HS-27A (cell line): ENCODE results near the gene AREG.
"Not testable (repeated sequence)": the region's sequence is repeated elsewhere in the genome, so short reads cannot be mapped to it uniquely, and the experiment has no call there.

ENCODE experiments used
- DNase-seq: peaks from one replicate; pipeline ENCODE4 v3.0.0-alpha.2; 2012; ENCODE audit warnings: low read depth, missing footprints

AREG gene, protein sequence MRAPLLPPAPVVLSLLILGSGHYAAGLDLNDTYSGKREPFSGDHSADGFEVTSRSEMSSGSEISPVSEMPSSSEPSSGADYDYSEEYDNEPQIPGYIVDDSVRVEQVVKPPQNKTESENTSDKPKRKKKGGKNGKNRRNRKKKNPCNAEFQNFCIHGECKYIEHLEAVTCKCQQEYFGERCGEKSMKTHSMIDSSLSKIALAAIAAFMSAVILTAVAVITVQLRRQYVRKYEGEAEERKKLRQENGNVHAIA

DNA sequence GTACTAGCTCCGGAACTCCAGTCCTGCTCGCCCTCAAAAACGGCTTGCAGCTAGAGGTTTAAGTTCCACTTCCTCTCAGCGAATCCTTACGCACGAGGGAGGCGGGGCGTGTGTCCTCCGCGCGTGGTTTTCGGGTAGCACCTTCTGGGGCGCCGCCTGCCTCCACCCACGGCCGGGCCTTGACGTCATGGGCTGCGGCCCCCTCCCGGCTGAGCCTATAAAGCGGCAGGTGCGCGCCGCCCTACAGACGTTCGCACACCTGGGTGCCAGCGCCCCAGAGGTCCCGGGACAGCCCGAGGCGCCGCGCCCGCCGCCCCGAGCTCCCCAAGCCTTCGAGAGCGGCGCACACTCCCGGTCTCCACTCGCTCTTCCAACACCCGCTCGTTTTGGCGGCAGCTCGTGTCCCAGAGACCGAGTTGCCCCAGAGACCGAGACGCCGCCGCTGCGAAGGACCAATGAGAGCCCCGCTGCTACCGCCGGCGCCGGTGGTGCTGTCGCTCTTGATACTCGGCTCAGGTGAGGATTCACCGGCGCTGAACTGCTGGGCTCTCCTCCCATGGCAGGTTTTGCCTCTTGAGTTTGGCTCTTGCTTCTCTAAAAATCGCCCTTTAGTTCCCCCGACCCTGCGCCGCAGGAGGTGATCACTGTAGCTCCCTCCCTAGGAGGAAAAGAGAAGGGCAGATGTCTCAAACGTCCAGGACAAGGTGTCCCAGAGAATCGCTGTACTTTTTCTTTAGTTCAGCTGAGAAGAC is at the start of gene AREG:
Gene AREG, plus strand, starts transcription at position 246 of the 752 bp plus-strand sequence. Its CDS starts 210 bp downstream, at position 456.
- DNase-seq: no peak

DNA sequence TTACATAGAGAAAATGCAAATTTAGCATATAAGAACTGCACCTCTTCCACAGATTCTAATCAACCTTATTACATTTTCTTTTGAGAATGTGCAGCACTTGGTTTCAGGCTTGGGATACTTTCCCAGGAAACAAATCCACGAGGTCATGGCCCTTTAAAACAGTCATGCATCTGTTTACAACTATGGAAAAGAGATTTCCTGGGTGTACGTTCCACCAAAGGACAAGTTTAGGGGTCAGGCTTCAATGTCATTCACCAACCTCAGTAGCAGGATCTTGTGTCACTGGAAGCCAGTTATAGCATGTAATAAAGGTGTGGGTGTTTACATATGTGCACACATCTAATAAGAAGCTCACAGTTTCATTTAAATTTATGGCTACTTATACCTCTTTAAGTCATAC is 49.3 kb upstream of the AREG start:
- DNase-seq: no peak

DNA sequence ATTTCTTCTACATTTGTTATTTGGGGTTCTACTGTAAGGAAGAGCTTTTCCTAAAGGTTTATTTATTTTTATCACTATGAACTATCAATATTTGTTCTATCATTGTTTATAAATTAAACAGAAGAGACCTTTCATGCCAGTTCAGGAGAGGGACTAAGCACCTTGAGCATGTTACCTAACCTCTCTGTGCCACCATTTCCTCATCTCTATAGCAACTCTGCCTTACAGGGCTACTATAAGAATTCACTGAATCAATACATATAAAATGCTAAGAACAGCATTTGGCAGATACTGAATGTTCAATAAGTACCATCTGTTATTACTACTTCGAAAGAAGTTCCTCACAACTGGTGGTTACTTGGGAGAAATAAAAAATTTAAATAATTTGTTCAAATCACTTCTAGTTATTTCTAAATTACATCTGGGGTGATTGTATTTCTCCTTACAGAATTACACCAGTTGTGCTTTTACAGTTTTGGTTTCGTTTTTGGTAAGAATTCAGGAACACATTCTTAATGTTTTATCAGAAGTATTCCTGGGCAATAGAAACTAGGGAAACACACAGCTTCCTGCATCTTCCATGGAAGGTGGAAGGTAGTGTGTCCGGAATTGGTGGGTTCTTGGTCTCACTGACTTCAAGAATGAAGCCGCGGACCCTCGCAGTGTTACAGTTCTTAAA is 47.0 kb upstream of the AREG start:
- no peak for DNase-seq

DNA sequence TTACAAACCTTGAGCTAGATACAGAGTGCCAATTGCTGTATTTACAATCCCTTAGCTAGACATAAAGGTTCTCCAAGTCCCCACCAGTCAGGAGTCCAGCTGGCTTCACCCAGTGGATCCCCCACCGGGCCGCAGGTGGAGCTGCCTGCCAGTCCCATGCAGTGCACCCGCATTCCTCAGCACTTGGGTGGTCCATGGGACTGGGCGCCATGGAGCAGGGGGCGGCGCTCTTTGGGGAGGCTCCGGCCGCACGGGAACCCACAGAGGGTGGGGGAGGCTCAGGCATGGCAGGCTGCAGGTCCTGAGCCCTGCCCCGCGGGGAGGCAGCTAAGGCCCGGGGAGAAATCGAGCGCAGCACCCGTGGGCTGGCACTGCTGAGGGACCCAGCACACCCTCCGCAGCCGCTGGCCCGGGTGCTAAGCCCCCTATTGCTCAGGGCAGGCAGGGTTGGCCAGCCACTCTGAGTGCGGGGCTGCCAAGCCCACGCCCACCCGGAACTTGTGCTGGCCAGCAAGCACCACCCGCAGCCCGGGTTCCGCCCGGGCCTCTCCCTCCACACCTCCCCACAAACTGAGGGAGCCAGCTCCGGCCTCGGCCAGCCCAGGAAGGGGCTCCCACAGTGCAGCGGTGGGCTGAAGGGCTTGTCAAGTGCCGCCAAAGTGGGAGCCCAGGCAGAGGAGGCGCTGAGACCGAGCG is 45.9 kb upstream of the AREG start:
- DNase-seq: not testable (repeated sequence)

DNA sequence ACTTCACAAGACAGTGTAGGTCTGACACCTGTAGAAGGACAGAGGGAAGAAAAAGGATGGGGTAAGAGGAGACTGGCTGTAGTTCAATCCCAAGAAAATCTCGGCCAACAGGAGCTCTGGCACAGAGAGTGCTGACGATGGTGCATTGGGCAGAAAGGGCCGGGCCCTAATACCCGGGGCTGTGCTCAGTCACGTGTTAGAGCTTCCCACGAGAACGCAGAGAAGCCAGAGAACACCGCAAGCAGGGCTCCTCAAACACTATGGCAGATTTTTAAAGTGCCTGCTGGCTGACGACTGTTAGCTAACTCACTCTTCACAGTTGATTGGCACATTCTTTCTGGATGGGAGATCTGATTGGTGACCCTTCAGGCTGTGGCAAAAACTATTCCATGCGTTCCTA is 44.5 kb upstream of the AREG start:
- no peak for DNase-seq

DNA sequence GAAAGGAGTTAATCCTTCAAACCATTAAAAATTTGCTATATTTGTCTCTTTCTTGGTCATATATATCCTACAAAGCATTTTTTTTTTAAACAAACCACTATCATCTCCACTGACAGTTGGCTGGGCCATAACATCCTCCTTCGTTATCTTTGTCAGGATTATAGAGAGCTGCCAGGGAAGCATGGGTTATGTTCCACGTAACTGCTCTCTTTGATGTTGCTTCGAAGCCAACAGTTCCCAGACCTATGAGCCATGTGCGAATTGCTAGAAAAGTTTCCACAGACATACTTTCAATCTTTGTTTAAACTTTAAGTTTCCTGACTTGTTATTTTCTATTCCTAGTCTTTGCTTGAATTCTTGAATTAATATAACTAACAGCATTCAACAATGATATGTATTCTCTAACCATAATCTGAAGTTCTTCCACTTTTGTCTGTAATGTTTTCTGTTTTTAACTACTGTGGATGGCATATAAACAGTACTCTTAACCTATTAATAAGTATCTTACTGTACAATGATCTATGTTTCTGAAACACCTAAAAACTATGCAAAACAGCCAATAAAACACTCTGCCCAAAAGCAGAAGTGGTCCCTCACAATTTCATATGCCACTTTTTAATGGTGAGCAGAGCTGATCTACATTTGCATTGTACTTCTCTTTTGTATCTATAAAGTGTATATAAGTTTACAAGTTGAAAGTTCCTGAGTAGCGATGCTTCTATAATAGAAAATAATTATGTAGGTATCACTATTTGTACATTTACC is 42.1 kb upstream of the AREG start:
- no peak for DNase-seq

DNA sequence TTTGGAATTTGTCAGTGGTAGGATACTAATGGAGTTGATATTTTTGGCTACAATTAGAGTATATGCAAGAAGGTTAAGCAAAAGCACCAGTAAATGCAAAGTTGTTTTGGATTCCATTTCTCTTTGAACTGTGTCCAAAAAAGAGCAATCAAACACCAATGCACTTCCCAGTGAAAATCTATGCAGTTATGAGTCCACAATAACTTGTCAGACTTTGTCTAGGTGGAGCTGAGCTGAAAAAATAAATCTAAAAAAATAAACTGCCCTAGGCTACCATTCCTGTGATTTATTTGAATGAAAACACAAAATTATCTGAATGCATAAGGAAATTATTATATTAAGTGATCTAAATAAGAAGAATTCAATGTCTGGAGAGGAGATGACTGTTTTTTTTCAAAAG is 37.0 kb upstream of the AREG start:
- DNase-seq: no peak

DNA sequence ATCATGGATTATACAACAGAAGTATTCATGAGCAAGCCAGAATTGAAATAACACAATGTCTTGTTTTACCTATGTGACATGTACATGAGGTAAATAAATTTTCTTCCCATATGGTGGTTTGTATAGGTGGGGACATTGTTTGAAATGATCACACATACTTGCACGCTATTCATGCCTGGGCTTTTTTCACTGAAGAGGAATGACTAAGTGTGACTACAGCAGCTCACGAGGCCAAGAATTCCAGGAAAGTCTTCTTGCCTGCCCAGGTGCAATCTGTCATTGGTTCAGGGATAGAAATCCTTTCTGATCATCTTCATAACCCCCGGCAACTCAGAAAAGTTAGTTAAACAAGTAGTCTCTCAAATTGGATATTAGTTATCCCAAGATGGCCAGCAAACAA is 36.3 kb upstream of the AREG start:
- DNase-seq: no peak

DNA sequence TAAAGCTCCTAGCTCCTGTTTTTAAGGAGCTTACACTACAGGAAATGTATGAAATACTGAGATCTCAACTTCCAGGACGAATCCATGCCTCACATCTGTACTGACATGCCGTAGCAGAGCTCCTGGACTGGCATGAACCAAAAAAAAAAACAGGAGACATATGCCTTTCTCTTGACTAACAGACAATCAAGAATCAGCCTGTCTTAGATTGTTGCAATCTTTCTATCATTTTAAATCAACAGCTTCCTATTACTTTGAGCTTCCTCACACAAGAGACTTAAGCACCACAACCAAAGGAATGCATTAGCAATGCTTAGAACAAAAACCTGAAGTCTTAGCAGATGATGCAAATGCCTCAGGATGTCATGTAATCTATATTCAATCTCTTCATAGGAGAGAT is 34.7 kb upstream of the AREG start:
- DNase-seq: no peak

DNA sequence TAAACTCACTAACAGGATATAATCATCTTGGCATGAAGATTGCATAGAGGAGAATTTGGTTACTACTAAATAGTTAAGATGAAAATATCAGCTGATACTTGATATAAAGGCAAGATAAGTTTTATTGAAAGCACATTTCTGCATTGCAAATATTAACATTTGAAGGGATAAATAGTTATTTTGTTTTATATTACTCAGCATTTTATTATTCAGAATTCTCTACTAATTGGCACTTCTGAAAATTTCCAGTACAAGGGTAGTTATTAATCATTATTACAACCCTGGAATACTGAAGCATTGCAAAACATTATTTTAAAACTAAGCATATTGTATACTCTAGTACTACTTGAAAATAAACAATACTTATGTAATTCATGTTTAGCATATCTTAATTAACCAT is 32.7 kb upstream of the AREG start:
- DNase-seq: no peak

DNA sequence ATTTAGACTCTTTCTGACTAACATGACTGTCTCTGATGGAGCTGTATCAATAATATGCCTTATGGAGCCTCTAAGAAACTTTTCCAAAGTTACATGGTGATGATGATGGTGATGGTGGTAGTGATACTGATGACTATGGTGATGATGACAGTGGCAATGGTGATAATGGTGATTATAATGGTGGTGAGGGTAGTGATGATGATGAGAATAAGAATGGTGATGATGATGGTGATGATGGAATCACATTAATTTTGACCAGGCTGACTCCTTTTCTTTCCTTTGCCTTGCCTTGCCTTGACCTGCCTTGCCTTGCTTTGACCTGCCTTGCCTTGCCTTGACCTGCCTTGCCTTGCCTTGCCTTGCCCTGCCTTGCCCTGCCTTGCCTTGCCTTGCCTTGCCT is 31.7 kb upstream of the AREG start:
- no peak for DNase-seq

DNA sequence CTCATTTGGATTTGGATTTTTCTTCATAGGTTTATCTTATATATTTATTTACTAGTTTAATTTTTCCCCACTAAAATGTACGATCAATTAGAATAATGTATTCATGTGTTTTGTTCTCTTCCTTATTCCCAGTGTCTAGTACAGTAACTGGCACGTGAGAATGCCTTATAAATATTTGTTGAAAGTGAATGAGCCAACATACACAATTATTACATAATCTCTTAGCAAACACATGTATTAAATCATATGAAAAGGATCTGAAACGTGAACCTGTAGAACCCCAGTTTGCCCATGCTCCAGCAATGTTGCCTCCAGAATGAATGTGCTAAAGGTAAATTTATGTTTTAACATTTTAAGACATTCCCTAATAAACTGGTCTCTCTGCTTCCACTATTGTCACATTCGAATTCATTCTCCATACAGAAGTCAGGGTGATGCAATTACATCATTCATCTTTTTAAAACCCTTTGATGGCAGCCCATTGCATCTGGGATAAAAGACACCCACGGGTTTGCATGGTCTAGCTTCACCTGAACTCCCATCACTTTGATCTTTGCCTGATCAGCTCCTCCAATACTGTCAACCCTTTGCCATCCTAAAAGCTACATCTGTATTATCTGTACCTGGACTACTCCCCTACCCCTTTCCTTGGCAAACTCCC is 30.7 kb upstream of the AREG start:
- no peak for DNase-seq

DNA sequence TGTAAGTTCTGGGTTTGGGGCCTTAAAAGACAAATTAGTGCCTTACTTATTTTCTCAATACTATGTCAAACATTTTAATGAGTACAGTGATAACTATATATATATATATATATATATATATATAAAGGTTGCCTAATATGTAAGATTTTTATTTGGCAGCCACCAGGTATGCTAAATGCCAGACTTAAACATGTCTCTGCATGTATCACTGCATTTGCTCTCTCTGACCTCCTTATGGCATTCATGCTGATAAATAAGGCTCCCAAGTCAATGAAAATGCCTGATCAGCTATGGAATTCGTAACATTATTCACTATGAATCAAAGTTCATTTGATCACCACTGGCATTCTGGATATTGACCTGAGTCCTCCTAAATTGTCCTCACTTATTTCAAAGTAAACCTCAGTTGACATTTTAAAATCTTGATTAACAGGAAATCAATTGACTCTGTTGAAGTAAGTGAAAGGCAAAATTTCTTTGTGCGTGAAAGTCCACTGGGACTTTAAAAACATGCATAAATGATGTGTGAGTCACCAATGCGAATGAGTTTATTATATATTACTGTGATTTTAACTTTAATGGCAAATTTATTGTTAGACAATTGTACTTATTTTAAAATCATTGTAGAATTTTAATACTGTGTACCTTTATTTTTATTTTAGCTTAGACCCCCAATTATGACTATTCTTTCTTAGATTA is 29.2 kb upstream of the AREG start:
- no peak for DNase-seq

DNA sequence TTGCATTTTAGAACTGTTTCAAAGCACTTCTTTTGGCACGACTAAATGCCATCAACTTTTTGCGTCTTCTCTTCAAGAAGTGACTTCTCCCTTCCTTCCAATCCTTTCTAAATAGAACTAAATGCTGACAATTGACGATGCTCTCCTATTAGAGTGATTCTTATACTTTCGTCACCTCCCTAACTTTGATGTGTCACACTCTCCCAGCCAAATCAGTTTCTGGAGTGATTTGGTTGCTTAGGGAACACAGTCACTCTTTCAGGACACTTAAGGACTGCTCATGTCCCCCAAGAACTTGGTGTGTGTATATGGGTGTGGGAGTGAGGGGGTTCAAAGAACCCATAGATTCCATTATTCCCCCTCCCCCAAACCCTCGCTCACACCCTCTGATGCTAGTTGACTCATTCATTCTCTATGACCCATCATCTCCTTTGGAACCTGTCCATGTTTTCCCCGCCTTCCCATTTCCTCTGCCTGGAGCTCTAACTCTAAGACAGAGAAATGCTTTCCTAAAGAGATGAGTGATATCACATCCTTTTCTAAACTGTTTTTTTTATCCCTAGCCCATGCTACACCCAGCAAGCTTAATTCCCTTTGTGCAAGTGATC is 26.8 kb upstream of the AREG start:
- peak; percentile 80 for DNase-seq

DNA sequence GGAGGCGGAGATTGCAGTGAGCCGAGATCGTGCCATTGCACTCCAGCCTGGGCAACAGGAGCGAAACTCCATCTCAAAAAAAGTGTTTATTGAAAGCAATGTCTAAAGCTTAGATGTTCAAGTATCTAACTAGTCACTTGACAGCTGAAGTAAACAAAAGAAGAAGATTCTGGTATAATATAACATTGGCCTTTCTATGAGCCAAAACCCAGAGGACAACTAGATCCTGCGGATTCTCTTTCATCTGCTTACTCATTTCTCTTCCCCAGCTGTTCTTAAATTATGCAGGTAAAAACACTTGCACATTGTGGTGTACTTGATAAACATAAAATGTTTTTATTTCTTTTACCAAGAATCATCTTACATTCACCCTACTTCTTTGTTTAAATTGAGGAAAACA is 24.1 kb upstream of the AREG start:
- no peak for DNase-seq

DNA sequence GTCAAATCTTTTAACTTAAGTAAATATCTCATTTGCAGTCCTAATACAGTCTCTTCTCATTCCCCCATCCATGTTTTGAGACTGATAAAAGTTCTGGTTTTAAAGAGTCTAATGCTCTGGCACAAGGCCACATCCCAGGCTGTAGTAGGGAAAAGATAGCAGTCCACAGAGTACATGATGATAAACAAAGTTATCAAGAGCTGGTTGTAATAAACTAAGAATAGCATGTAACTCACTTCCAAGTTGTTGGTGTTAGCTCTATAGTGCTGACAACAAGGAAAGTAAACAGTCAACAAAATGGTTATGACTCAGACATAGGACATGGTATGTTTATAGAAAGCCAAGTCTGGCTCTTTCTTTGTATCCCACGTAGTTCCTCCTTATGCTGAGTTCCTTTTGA is 21.8 kb upstream of the AREG start:
- DNase-seq: no peak

DNA sequence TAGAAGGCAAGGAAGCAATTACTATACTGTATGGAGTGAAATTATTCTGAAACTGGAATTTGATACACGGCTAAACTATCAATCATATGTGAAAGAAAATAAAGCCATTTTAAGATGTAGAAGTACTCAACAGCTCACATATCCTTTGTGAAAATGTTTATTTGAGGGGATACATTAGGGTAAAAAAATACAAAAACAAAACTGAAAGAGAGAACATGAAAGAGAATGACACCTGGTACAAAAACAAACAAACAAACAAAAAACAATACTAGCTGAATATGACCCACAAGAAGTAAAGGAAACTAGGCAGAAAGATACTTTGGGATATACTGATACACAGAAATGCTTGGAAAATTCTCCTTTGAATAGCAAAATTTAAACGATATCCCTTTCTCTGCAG is 20.8 kb upstream of the AREG start:
- DNase-seq: no peak

DNA sequence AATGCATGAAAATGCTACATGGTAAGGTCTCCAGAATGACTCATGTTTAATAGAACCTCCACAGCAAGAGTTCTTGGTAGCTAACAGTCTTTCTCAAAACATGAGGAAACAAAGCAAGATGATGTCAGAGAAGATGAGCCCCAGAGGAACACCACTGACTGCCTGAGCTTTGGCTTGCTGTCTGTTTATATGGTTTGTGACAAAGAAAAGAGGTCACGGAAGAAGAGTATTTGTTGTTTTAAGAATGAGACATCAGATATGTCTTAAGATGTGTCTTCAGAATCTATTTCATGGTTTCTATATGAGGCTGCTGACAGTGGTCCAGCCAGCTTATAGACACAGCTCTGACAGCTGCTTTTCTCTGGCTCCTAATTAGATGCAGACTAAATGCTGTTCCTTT is 18.8 kb upstream of the AREG start:
- no peak for DNase-seq

DNA sequence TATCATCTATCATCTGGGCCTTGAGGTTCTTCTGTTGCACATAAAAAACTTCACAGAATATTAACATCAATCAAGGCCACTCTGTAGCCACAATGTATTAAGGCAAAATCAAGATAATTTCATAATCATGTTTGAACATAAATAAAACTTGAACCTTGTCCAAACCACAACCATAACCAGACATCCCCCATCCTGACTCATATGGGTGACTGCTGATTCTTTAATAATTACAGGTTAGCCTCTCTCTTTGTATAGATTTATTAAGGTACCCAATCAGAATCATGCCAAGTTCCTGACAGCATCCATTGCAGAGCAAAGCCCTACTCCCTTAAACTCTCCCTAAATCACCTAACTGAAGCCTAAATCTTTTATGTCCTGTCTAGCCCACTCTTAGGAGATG is 16.7 kb upstream of the AREG start:
- no peak for DNase-seq

DNA sequence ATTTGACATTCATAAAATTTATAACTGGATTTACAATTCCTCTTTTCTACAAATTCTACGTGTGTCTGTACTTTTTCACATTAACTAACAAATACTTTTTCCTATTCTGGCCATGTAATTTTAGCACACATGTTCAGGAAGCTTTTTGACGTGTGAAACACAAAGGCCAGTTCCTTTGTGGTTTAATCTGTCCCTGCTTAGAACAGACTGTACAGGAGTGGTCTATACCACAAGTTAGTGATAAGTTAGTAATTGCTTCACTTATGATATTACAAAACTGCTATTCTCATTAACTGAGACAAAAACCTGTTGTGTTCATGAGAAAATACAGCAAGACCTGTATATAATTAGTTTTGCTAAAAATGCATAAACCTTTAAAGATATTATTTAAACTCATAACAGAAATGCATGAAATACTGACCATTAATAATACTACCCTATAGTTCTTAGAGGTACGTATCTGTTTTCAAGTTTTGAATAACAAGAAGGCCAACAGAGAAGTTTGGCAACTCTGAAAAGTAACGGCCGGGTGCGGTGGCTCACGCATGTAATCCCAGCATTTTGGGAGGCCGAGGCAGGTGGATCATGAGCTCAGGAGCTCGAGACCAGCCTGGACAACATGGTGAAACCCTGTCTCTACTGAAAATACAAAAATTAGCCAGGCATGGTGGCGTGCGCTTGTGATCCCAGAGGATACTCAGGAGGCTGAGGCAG is 13.7 kb upstream of the AREG start:
- no peak for DNase-seq
